T47D (cell line): Measurements from ENCODE around the gene LMO1.

ENCODE experiments used
- DNase-seq, 2 experiments: peaks; one replicate each; pipeline versions ENCODE4 v3.0.0 to v3.0.0-alpha.2; 2011 to 2012; ENCODE audit warnings: low read depth in 1 of 2, low spot score in 1 of 2
- JUND ChIP-seq: IDR thresholded peaks from 2 replicates; pipeline ENCODE4 v1.6.1; 2012; ENCODE audit warnings: low read depth
- in situ Hi-C: cut with HindIII; loops from 2 replicates; pipeline ENCODE4 v1.10.0; 2016; ENCODE audit warnings: low sequenced_read_pairs, low pct_unique_long_range_greater_than_20kb

Gene LMO1

GRCh38 chr11:8190431-8190830 is 73.2 kb downstream of the LMO1 start:
- DNase-seq: no peak
- no peak for TF ChIP-seq JUND
- in situ Hi-C loops: no loop called here

- no peak for TF ChIP-seq JUND
- in situ Hi-C loops: no loop called here
- DNase-seq: no peak
Observed at GRCh38 chr11:8186429-8186828, 77.2 kb downstream of the LMO1 start.

GRCh38 chr11:8183111-8183510 is 80.6 kb downstream of the LMO1 start:
- no peak for DNase-seq
- in situ Hi-C loops: no loop called here
- TF ChIP-seq JUND: no peak

- DNase-seq: no peak
- in situ Hi-C loops: no loop called here
- TF ChIP-seq JUND: no peak
Observed at GRCh38 chr11:8180469-8180868, 83.2 kb downstream of the LMO1 start.

- no peak for TF ChIP-seq JUND
- DNase-seq: no peak
- in situ Hi-C loops: no loop called here
Observed at GRCh38 chr11:8178297-8178696, 85.4 kb downstream of the LMO1 start.

- in situ Hi-C loops: no loop called here
- DNase-seq: no peak
- no peak for TF ChIP-seq JUND
Observed at GRCh38 chr11:8177136-8177535, 86.5 kb downstream of the LMO1 start.
